NCI-H345 treated with DMSO at 0.1 percent for 48 hours (cell line): ENCODE results near the gene ACP7.

Source experiments
- DNase-seq: peaks from one replicate; lab custom pipeline; 2025; ENCODE audit not compliant: unreplicated experiment; lab: John Stamatoyannopoulos, UW

The ACP7 gene

DNA sequence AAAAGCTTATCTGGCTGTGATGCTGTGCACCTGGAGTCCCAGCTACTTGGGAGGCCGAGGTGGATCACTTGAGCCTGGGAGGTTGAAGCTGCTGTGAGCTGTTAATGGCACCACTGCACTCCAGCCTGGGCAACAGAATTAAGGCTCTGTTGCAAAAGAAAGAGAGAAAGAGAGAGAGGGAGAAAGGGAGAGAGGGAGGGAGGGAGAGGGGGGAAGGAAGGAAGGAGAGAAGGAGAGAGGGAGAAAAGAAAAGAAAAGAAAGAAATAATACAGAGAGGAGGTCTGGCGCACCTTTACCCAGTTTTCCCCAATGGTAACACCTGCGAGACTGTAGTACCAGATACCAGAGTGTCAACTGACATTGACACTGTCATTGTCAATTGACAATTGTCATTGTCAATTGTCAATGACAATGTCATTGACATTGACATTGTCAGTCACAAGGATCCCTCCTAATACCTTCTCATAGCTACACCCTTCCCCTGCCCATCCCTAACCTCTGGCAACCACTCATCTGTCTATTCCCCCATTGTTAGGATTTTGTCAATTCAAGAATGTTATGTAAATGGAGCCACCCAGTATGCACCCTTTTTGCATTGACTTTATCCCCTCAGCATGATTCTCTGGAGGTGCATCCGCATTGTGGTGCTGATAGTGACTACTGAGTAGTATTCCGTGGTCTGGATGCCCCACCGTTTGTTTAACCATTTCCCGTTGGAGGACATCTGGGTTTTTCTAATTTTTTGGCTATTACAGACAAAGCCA is 62.7 kb downstream of the ACP7 start:
- DNase-seq, result no peak

DNA sequence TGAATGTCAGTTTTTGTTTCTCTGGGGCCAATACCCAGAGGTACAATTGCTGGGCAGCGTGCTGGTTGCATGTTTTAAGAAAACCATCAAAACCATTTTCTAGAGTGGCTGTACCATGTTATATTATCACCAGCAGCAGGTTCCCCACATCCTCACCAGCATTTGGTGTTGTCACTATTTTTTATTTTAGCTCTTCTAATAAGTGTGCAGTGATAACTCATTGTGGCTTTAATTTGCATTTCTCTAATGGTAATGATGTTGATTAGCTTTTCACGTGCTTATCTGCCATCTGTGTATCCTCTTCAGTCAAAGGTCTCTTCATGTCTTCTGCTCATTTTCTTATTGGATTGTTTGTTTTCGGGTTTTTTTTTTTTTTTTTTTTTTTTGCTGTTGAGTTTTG is 63.3 kb downstream of the ACP7 start:
- DNase-seq, result no peak

DNA sequence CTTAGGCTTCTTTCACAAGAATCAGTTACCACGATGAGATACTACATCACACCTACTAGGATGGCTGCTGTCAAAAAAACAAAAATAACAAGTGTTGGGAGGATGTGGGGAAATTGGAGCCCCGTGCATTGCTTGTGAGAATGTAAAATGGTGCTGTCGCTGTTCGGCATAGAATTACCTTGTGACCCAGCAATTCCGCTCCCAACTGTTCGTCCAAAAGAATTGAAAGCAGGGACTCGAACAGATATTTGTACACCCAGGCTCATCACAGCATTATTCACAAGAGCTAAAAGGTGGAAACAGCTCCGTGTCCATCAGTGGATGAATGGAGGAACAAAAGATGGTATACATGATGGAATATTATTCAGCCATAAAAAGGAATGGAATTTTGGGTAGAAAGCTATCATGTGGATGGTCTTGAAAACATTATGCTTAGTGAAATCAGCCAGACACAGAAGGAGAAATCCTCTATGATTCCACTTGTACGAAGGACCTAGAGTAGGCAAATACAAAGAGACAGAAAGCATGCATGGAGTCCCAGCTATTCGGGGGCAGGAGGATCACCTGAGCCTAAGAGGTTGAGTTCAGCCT is 64.9 kb downstream of the ACP7 start:
- DNase-seq, result no peak

DNA sequence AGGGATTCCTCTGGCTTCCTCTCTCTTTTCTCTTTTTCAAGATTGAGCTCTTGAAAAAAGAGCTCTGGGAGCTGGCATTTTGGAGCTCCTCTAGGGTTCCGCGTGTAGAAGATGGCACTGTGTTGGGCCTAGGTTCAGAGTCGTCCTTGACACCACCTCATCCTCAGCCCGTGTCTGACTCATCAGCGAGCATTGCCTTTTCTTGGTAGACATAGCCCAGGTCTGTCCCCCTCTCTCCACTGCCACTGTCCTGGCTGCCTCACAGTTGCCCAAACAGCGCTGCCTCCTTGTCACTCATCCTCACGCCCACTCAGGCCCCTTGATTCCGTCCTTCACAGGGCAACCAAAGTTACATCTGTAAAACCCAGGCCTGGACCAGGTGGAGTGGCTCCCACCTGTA is 66.1 kb downstream of the ACP7 start:
- no peak for DNase-seq

DNA sequence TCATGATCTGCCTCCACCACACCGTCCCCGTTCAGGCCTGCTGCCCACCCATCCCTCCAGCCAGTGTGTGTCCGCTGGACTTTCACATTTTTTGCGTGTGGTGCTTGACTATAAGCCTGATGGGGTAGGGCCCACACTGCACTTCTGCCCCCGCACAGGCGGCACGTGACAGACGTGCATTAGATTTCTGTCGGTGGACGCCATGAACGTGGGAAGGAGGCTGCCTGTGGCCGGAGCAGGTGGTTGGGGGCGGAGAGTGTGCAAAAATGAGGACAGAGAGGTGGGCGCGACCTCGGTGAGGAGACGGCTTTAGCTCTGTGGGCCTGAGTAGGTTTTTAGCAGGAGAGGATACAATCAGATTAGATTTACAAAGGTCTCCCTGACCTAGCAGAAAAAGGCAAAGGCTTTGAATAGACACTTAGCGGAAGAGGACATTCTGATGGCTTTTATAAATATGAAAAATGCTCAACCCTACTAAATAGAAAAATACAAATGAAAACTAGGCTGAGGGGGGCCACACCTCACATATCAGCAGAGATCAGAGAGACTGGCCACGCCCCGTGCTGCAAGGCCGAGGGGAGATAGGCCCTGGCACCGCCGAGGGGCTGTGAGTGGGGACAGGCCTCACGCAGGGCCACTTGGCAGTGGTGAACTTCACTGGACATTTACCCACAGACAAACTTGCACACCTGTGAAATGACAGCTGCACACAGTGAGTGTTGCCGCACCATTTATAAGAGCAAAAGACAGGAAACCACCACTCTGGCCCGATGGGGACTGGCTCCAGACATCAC is 66.8 kb downstream of the ACP7 start:
- DNase-seq, result no peak

DNA sequence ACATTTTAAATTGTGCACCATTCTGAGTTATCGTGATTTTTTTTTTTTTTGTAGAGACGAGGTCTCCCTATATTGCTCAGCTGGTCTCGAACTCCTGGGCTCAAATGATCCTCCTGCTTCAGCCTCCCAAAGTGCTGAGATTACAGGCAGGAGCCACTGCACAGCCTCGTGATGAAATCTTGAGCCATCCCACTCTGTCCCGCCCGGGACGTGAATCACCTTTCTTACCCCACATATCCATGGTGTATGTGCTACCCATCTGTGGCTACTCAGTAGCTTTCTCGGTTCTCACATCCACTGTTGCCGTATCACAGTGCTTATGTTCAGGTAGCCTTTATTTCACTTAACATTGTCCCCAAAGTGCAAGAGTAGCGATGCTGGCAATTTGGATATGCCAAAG is 67.9 kb downstream of the ACP7 start:
- no peak for DNase-seq

DNA sequence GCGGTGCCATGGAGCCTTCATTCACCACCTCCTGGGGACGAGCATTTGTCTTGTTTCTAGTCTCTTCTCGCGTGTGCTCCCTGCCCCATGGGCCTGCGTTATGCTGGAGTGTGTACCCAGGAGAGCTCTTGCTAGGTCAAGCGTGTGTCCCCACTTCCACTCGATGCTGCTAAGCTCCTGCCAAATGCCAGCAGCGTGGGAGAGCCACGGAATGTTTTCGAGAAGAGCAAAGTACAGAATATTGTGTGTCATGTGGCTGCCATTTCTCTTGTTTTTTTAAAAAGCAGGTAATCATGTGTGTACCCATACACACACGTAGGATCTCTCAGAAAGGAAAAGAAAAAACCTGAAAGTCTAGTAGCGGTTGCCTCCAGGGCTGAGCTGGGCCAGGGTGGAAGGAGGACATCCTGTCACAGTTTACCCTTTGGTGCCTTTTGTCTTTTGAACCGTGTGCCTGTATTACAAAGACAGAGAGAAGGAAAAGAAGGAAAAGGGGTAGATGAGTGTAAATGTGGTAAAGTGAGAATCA is 70.0 kb downstream of the ACP7 start:
- no peak for DNase-seq

DNA sequence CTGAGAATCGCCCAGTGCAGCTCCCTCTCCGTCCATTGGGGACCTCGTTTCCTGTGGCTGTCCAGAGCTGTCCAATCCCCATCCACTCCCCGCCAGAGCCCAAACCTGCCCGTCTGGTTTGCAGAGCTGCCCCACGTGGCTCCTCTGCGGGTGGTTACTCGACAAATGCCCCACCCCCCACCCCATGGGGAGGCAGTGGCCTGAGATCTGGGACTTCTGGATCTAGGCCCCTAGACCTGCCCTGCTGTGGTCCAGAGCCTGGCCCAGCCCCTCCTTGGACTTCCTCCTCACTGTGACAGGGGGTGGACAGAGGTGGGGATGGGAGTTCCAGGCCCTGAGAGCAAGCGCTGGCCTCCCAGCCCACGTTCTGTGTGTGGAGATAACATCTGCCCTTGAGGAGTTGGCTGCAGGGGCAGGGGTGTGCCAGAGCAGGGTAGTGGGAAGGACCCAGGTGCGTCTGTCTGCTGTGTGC is 70.5 kb downstream of the ACP7 start:
- no peak for DNase-seq

DNA sequence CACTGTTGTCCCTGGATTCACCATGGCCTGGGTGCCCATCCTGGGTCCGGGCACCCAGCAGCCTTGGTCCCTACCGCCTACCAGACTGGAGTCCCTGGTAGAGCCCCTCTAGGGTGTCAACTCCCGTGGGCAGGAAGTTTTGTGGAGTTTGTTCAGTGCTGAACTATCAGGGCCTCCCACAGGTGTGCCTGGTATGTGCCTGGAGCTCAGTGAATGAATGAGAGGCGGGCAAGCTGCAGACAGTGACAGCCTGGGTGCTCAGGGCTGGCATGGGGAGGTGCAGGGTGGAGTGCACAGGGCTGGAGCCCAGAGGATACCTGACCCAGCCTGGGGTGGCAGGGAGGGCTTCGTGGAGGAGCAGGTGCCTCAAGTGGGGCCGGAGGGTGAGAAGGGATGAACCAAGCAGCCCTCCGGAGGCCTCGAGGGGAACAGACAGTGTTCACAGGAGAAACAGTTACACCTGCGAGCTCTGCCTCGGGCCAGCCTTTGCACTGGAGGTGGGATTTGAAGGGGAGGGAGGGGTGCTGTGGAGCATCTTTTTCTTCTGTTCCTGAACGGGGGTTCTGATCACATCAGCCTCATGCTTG is 71.0 kb downstream of the ACP7 start:
- DNase-seq, result no peak

DNA sequence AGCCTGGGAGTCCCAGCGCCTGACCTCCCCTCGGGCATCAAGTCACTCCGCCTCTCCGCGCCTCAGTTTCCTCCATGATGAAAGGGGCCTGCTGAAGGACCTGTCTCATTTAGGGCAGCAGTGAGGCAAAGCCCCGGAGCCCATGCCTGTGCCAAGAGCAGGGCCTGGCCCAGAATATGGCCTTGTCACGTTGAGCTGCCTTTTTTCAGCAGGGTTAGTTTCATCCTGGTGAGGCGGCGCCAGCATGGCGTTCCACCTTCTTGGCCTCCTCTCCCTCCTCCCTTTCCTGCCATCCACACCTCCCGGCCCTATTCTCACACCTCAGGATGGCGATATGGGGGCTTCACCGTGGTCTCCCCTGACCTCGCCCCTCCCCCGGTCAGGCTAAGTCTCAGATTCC is 71.6 kb downstream of the ACP7 start:
- DNase-seq, result no peak

DNA sequence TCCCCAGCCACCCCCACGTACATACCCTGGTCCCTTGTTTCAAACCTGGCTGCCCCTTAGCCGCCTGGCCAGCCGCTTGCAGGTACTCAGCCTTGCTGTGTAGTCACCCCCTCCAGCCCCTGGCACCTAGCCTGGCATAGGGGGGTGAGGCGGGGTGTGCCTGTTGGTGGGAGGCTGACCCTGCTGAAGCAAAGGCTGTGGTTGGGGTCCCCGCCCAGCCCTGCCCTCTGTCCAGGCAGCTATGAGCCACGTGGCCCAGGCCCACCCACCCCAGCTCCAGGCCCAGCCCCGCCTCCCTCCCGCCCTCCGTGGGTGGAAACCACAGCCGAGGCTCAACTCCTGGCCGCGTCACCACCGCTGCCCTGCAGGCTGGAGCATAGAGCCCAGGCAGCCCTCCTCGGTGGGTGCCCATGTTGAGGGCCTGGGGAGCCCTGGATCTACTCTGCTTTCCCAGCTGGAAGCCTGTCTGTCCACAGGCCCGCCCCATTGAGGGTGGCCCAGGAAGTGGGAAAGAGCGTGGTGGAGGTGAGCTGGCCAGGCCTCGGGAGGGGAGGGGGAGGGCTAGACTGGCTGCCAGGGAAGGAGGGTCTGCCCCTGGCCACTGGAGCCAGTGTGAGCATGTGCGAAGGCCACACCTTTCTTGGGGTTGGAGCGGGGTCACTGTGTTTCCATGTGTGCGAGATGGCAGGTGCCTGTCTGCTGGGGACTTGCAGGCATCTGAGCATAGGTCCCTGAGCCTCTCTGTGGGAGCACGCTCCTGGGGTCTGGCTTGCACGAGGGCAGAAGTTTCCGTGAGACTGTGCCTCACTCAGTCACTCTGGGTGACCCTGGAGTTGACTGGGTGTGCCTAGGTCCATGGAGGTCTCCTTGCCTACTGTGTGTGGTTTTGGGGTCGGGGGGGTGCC is 72.4 kb downstream of the ACP7 start:
- DNase-seq, result no peak

DNA sequence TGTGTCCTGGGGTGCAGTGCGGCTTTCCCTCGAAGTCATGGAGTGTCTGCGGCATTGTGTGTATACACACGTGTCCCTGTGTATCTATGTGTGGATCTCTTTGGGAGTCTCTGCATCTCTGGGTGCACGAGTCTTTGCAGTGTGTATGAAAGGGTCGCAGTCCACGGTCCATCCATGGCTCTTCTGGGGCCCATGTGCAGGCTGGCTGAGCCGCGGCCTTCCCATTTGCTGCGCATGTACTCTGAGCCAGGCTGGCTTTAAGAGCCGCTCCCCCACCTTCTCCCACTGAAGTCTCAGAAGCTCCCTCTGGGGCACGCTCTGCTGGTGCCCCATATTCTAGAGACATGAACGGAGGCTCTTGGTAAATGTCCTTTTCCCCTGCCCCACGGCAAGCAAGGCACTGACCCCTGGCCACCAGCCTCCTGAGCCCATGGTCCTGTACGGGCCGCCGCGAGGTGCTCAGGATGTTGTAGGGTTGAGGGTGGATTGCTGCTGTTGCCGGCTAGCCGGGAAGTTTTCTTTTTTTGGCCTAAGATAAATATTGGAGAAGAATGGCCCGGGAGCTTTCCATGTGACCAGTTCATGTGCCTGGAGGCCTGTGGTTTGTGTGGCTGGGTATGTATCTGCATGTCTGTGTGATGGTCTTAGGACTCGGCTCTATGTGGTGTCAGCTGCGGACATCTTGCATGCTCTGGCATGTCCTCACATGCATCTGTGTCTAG is 73.3 kb downstream of the ACP7 start:
- no peak for DNase-seq

DNA sequence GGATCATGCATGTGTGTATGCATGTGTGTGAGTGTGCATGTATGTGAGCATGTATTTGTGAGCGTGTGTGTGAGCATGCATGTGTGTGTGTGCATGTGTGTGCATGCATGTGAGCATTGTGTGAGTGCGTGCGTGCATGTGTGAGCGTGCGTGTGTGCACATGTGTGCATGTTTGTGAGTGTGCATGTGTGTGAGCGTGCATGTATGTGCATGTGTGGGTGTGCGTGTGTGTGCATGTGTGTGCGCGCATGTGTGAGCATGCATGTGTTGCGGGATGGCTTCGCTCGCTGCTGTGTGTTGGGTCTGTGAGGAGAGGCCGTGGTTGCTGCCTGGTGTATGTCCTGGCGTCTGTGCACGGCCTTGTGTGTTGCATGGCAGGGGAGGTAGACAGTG is 73.8 kb downstream of the ACP7 start:
- no peak for DNase-seq

DNA sequence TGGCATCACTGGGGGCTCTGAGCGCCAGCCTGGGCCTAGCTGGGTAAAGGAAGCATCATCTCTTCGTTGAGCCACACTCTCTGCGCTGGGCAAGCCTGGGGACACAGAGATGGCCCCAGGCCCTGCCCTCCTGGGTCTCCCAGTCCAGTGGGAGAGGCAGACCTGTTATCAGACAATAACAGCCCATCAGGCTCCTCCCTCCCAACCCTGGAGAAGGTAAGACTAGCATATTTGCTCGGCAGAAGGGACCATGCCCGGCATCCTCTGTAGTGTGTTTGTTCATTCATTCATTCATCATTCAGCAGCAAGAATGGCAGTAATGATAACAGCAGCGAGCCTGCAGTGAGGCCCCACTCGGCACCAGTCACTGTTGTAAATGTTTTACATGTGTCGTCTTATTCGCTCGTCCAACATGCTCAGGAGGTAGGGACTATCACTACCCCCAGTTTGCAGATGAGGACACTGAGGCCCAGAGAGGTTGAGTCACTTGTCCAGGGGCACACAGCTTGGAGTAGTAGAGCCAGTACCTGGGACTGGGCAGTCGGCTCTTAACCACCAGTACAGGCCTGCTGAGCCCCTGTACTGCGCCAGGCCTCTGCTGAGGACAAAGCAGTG is 74.6 kb downstream of the ACP7 start:
- no peak for DNase-seq

DNA sequence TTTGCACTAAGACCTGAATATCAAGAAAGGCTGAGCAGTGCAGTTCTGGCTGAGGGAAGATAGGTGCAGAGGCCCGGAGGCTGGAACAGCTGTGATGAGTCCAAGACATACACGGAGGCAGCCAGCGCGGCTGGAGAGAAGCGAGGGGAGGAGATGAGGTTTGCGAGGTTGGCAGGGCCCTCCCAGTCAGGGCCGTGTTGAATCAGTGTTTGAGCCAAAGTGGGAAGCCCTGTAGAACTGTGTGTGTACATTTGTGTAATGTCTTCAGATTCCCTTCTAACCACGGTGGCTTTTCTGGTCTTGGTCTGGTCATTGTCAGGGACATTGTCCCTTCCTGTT is 76.3 kb downstream of the ACP7 start:
- DNase-seq, result no peak
